Heart right ventricle (tissue), 16 donors: Measurements from ENCODE around the gene POMT2. TPM values are rescaled to one million over a fixed set of nuclear protein-coding genes. Genes with fewer than 3 reads are reported as not detected.

Experiments used
- ATAC-seq, 8 donors: fragments of 200-7000 bp; cut with Tn5 transposase; one replicate each; pipeline ENCODE4 v1.9.1; 2020; ENCODE audit warnings: mild to moderate bottlenecking in 8 of 8, moderate library complexity in 8 of 8, moderate number of reproducible peaks in 1 of 8
- DNase-seq, 2 donors: peaks; one replicate each; pipeline ENCODE4 v3.0.0-alpha.2; 2020
- H3K27ac ChIP-seq, 10 donors: fragments of 200-600 bp; sonication (generic) in 2 of 10; one replicate each; pipeline versions ENCODE4 v1.5.0 to v1.8.0; 2020 to 2022; ENCODE audit warnings: mild to moderate bottlenecking in 3 of 10
- H3K27me3 ChIP-seq, 7 donors: fragments of 200-600 bp; one replicate each; pipeline ENCODE4 v1.8.0; 2021 to 2022; ENCODE audit warnings: mild to moderate bottlenecking in 2 of 7
- H3K36me3 ChIP-seq, 9 donors: fragments of 200-600 bp; sonication (generic) in 1 of 9; one replicate each; pipeline versions ENCODE4 v1.5.0 to v1.8.0; 2020 to 2022; ENCODE audit warnings: mild to moderate bottlenecking in 2 of 9
- H3K4me1 ChIP-seq, 9 donors: fragments of 200-600 bp; sonication (generic) in 1 of 9; one replicate each; pipeline versions ENCODE4 v1.5.0 to v1.8.0; 2020 to 2022; ENCODE audit warnings: mild to moderate bottlenecking in 4 of 9
- H3K4me3 ChIP-seq, 10 donors: fragments of 200-600 bp; sonication (generic) in 2 of 10; one replicate each; pipeline versions ENCODE4 v1.5.0 to v1.8.0; 2020 to 2022; ENCODE audit warnings: mild to moderate bottlenecking in 7 of 10, moderate library complexity in 2 of 10
- H3K9me3 ChIP-seq, 11 donors: fragments of 200-600 bp in 10 of 11; sonication (generic) in 2 of 11; one replicate each; pipeline versions ENCODE4 v1.5.0 to v1.8.0; 2013 to 2022; ENCODE audit warnings: mild to moderate bottlenecking in 2 of 11, control low read depth in 1 of 11, moderate library complexity in 1 of 11
- CTCF ChIP-seq, 9 donors: fragments of 200-600 bp; sonication (generic) in 2 of 9; IDR thresholded peaks; one replicate each; pipeline versions ENCODE4 v1.5.0 to v1.8.0; 2021 to 2022; ENCODE audit warnings: antibody characterized with exemption in 9 of 9, mild to moderate bottlenecking in 5 of 9, moderate library complexity in 1 of 9
- WGBS, 2 donors: extraction: QIAGEN DNeasy Blood & Tissue Kit; methylation state at CpG; one replicate each; pipeline ENCODE4 v1.1.7; 2013; ENCODE audit warnings: inconsistent platforms in 1 of 2; 5-methylcytosine and 5-hydroxymethylcytosine counted together
- intact Hi-C, 10 donors: fragments of 100-400 bp; cut with DNase I; formaldehyde crosslinking; loops; one replicate each; pipeline versions ENCODE4 v1.11.1 to v1.14.2; 2022
- polyA plus RNA-seq, 2 donors: library from polyadenylated mRNA; stranded (reverse); fragments of 200-250 nt; gene quantifications; one replicate each; pipeline ENCODE4 v1.2.3, GENCODE V29; 2013
- total RNA-seq, 10 donors: library from RNA; stranded (reverse); fragmentation: NEBNext Ultra II Directional in 3 of 10; extraction: Animal tissue kit (Norgen Biotek cat#: 25700) in 3 of 10; gene quantifications; one replicate each; pipeline versions ENCODE4 v1.2.1 to v1.2.4, GENCODE V29; 2021 to 2023
- donor health status: Arrhythmogenic right ventricular cardiomyopathy.
- donor health status: ischemic (EF 13 %, LVEDD 7.1; RV severe dilation, severe dysfunction).
- donor health status: healthy with polysubstance abuse.
- donor health status: DM: no; HTN: yes; CAD: no.
- donor health status: DM: no; HTN: no; CAD: no.
- donor health status: ischemic (EF 25% LVEDD 6.9; RV normal size, moderate dysfunction).
- donor health status: ischemic (EF 25% LVEDD 5.7; RV mildly dilated, moderate dysfunction).
- donor health status: healthy.
- donor health status: DM: yes; HTN: yes; CAD: no.
- donor health status: Ischemic cardiomyopathy.
- donor health status: ischemic (EF 35%, LVEDD 5.7; RV mildly dilated, moderate dysfunction).
- donor health status: nonischemic (EF 11% LVEDD 7.7; RV severe dilation, severe dysfunction).
- donor health status: DM: yes; HTN: yes; CAD: no.
- donor health status: PGD.
- donor health status: ischemic (EF 29% LVEDD 5.4; RV normal size, mild dysfunction).
- donor health status: nonischemic (EF 23%, LVEDD 6.1; RV moderate dilation, normal function).

POMT2 gene
- total and polyA plus RNA-seq, 12 donors, result 10.5 to 23.4 (median 16.9) TPM

GRCh38 chr14:77242752-77243151 lies 77.9 kb downstream of the POMT2 start:
- Histone ChIP-seq H3K4me1 (no peaks in the 10 kb centered on the region), H3K9me3 (no peaks in the 10 kb centered on the region), H3K4me3 (no peak overlapping the region), H3K27ac (no peak overlapping the region), H3K27me3 (peaks cover 0 to 2% (median 0%) of the 10 kb centered on the region in 7 donors), H3K36me3 (no peaks in the 10 kb centered on the region)
- no peak for DNase-seq
- no peak for TF ChIP-seq CTCF (IDR thresholded peaks at IDR 0.05)
- intact Hi-C loops, result no loop called here
- no peak for ATAC-seq
- 71 to 82% methylated on average over 12 of the region's 12 CpGs for WGBS, 2 donors

GRCh38 chr14:77241955-77242354 lies 78.7 kb downstream of the POMT2 start:
- peak in 1 of 8 donors; percentile 61 for ATAC-seq
- intact Hi-C loops, result no loop called here
- no peaks in the 10 kb centered on the region for H3K36me3 ChIP-seq
- H3K27ac ChIP-seq, result no peak overlapping the region
- H3K4me1 ChIP-seq, result no peaks in the 10 kb centered on the region
- no peak for DNase-seq
- no peak overlapping the region for H3K4me3 ChIP-seq
- no peaks in the 10 kb centered on the region for H3K9me3 ChIP-seq
- H3K27me3 ChIP-seq, result peaks cover 0 to 2% (median 0%) of the 10 kb centered on the region in 7 donors
- 60 to 62% methylated on average over 2 of the region's 2 CpGs for WGBS, 2 donors
- no peak for TF ChIP-seq CTCF (IDR thresholded peaks at IDR 0.05)

GRCh38 chr14:77240336-77240915 lies 80.3 kb downstream of the POMT2 start:
- no peak for DNase-seq
- TF ChIP-seq CTCF (IDR thresholded peaks at IDR 0.05), result no peak
- WGBS, 2 donors, result 76% methylated on average over 15 of the region's 15 CpGs

GRCh38 chr14:77239412-77239811 lies 81.3 kb downstream of the POMT2 start:
- WGBS, 2 donors, result 90 to 91% methylated on average over 16 of the region's 16 CpGs
- no peak overlapping the region for H3K27ac ChIP-seq
- no peak for TF ChIP-seq CTCF (IDR thresholded peaks at IDR 0.05)
- intact Hi-C loops, result no loop called here
- DNase-seq (no peak), ATAC-seq (no peak)
- no peaks in the 10 kb centered on the region for H3K36me3 ChIP-seq
- peaks cover 0 to 7% (median 0%) of the 10 kb centered on the region in 7 donors for H3K27me3 ChIP-seq
- H3K4me3 ChIP-seq, result no peak overlapping the region
- no peaks in the 10 kb centered on the region for H3K9me3 ChIP-seq
- H3K4me1 ChIP-seq, result no peaks in the 10 kb centered on the region

More at GRCh38 chr14:77240336-77240915, 80.3 kb downstream of the POMT2 start:
- H3K9me3 ChIP-seq, result no peaks in the 10 kb centered on the region
- ATAC-seq, result no peak
- intact Hi-C loops, result no loop called here
- H3K36me3 ChIP-seq, result no peaks in the 10 kb centered on the region
- H3K4me1 ChIP-seq, result no peaks in the 10 kb centered on the region
- no peak overlapping the region for H3K27ac ChIP-seq
- H3K4me3 ChIP-seq, result no peak overlapping the region
- peaks cover 0 to 2% (median 0%) of the 10 kb centered on the region in 7 donors for H3K27me3 ChIP-seq
